Measurements from ENCODE around the gene FAHD2A. TPM values are rescaled to one million over a fixed set of nuclear protein-coding genes. Genes with fewer than 3 reads are reported as not detected.

FAHD2A gene
- total RNA-seq, 1 donor from 2014 or later, result 27.4 TPM

DNA sequence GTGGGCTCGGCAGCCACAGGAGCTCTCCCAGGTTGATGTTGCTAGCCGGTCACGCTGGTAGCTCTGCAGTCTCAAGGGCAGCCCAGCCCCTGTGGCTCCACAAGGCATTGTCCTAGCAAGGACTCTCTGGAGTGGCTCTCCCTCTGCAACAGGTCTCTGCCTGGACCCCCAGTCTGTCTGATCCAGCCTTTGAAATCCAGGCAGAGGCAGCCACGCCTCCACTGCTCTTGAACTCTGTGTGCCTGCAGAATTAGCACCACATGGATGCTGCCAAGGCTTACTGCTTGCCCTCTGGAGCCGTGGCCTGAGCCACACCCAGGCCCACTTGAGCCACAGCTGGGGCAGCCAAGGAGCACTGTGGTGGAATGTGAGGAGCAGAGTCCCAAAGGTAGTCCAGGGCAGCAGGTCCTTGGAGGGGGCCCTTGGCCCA is 43.0 kb upstream of the FAHD2A start:
- no peak overlapping the region for H3K27ac Mint-ChIP-seq (ENCODE audit: unreplicated experiment)
- no peak overlapping the region for H3K4me3 Mint-ChIP-seq (ENCODE audit: unreplicated experiment)
- TF ChIP-seq, protein P1, sequence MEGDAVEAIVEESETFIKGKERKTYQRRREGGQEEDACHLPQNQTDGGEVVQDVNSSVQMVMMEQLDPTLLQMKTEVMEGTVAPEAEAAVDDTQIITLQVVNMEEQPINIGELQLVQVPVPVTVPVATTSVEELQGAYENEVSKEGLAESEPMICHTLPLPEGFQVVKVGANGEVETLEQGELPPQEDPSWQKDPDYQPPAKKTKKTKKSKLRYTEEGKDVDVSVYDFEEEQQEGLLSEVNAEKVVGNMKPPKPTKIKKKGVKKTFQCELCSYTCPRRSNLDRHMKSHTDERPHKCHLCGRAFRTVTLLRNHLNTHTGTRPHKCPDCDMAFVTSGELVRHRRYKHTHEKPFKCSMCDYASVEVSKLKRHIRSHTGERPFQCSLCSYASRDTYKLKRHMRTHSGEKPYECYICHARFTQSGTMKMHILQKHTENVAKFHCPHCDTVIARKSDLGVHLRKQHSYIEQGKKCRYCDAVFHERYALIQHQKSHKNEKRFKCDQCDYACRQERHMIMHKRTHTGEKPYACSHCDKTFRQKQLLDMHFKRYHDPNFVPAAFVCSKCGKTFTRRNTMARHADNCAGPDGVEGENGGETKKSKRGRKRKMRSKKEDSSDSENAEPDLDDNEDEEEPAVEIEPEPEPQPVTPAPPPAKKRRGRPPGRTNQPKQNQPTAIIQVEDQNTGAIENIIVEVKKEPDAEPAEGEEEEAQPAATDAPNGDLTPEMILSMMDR (IDR thresholded peaks at IDR 0.05), result no peak
- H3K36me3 Mint-ChIP-seq (ENCODE audit: low read depth), result no peaks in the 10 kb centered on the region
- peaks cover 3% of the 10 kb centered on the region for H3K27me3 Mint-ChIP-seq (ENCODE audit: low read depth)
- DNase-seq (ENCODE audit: low spot score), result peak; percentile 68
- H3K9me3 Mint-ChIP-seq (ENCODE audit: low read depth), result peaks cover 6% of the 10 kb centered on the region
- peaks cover 12% of the 10 kb centered on the region for H3K4me1 Mint-ChIP-seq (ENCODE audit: low read depth)

DNA sequence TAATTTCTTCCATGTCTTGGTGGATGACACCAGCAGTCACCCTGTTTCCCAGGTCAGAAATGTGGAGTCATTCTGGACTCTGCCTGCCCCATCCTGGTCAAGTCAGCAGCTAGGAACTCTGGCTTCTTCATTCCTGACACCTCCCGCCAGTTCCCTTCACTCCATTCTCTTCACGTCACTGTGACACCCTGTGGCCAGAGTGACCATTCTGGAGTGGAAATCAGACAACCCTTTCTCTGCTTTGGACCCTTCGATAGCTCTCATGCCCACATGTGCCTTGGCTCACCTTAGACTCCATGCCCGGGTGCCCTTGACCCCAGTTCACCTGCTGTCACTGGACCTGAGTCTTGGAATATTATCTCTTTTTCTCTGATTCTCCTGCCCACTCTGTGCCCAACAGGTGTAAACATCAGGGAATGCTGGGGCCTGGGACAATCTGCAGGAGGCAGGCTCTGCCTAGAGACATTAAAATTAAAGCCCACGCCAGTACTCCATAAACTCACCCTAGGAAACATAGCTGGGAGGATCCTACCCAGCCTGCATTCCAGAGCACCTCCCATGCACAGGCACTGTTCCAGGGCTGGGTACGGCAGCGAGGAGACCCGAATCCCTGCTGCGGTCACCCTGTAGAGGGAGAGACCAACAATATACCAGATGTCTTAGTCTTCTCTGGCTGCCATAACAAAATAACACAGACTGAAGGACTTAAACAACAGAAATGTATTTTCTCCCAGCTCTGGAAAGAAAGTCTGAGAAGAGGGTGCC is 41.1 kb upstream of the FAHD2A start:
- H3K4me3 Mint-ChIP-seq (ENCODE audit: unreplicated experiment), result no peak overlapping the region
- no peaks in the 10 kb centered on the region for H3K9me3 Mint-ChIP-seq (ENCODE audit: low read depth)
- TF ChIP-seq, protein P1 (IDR thresholded peaks at IDR 0.05), result no peak
- H3K27me3 Mint-ChIP-seq (ENCODE audit: low read depth), result peaks cover 7% of the 10 kb centered on the region
- DNase-seq (ENCODE audit: low spot score), result peak; percentile 36
- no peak overlapping the region for H3K27ac Mint-ChIP-seq (ENCODE audit: unreplicated experiment)
- H3K36me3 Mint-ChIP-seq (ENCODE audit: low read depth), result no peaks in the 10 kb centered on the region
- peaks cover 12% of the 10 kb centered on the region for H3K4me1 Mint-ChIP-seq (ENCODE audit: low read depth)

DNA sequence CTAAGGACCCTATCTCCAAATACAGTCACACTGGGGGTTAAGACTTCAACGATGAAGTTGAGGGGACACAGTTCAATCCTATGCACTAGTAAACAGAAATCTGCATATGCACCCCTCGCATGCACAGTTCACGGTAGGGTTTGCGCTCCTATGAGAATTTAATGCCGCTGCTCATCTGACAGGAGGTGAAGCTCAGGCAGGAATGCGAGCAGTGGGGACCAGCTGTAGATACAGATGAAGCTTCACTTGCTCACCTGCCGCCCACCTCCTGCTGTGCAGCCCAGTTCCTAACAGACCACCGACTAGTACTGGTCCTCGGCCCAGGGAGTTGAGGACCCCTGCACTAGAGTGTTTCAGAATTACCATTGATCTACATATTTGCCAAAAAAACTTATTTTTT is 40.0 kb upstream of the FAHD2A start:
- TF ChIP-seq, protein P1 (IDR thresholded peaks at IDR 0.05), result no peak
- Mint-ChIP-seq H3K36me3 (ENCODE audit: low read depth) (no peaks in the 10 kb centered on the region), H3K4me1 (ENCODE audit: low read depth) (peaks cover 12% of the 10 kb centered on the region), H3K27me3 (ENCODE audit: low read depth) (peaks cover 7% of the 10 kb centered on the region), H3K4me3 (ENCODE audit: unreplicated experiment) (no peak overlapping the region), H3K9me3 (ENCODE audit: low read depth) (no peaks in the 10 kb centered on the region), H3K27ac (ENCODE audit: unreplicated experiment) (no peak overlapping the region)
- DNase-seq (ENCODE audit: low spot score), result peak; percentile 83

DNA sequence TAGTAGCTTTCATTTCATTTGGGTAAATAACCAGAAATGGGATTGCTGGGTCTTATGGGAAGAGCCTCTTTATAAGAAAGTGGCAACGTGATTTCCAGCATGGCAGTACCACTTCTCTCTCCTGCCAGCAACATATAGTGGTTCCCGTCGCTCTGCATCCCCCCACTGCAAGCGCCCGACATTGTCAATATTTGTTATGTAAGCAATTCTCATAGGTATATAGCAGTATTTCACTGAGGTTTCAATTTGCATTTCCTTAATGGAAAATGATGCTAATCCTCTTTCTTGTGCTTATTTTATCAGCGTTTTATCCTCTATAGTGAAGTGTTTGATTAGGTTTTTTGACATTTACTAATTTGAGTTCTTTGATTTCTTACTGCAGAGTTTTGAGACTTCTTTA is 36.0 kb upstream of the FAHD2A start:
- H3K27ac Mint-ChIP-seq (ENCODE audit: unreplicated experiment), result no peak overlapping the region
- H3K27me3 Mint-ChIP-seq (ENCODE audit: low read depth), result peaks cover 12% of the 10 kb centered on the region
- H3K4me3 Mint-ChIP-seq (ENCODE audit: unreplicated experiment), result no peak overlapping the region
- peaks cover 14% of the 10 kb centered on the region for H3K9me3 Mint-ChIP-seq (ENCODE audit: low read depth)
- no peak for DNase-seq (ENCODE audit: low spot score)
- TF ChIP-seq, protein P1 (IDR thresholded peaks at IDR 0.05), result no peak
- H3K36me3 Mint-ChIP-seq (ENCODE audit: low read depth), result no peaks in the 10 kb centered on the region
- no peaks in the 10 kb centered on the region for H3K4me1 Mint-ChIP-seq (ENCODE audit: low read depth)

DNA sequence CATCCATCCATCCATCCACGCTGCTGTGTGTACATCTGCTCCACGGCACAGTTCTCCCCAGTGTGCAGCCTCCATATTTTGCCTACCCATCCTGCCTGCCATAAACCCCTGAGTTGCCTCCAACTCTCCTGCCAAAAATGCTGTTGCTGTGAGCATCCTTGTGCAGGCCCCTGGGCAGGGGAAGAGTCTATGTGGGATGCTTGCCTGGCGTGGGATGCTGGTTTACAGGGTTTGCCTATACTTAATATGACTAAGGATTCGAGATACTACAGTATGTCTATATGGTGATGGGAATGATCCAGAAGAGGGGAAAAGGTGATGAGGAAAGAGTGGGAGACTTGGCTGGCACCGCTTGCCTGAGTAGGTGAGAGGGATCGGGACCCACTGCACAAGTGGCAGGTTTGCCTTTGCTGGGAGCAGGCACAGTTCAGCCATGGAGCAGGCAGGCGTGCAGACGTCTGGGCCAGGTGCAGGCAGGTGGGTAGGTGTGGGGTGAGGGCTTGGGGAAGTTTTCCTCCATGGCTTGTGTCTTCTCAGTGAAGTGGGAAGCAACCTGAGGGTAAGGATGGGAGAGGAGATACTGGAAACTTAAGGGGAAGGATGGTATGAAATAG is 30.2 kb upstream of the FAHD2A start:
- peaks cover 15% of the 10 kb centered on the region for H3K9me3 Mint-ChIP-seq (ENCODE audit: low read depth)

More for the DNA sequence above, 30.2 kb upstream of the FAHD2A start:
- Mint-ChIP-seq H3K36me3 (ENCODE audit: low read depth) (peaks cover 1% of the 10 kb centered on the region), H3K4me3 (ENCODE audit: unreplicated experiment) (no peak overlapping the region), H3K4me1 (ENCODE audit: low read depth) (no peaks in the 10 kb centered on the region), H3K27ac (ENCODE audit: unreplicated experiment) (no peak overlapping the region), H3K27me3 (ENCODE audit: low read depth) (peaks cover 5% of the 10 kb centered on the region)
- TF ChIP-seq, protein P1 (IDR thresholded peaks at IDR 0.05), result no peak
- peak; percentile 67 for DNase-seq (ENCODE audit: low spot score)
